ENCODE measurements around the gene ADAM15.

Gene ADAM15

GRCh38 chr1:155012026-155012546 is 39.0 kb upstream of the ADAM15 start:
- DNase-seq, result no peak

- DNase-seq, result no peak
Observed at GRCh38 chr1:155012776-155013602, 38.1 kb upstream of the ADAM15 start.

- peak; percentile 47 for DNase-seq
Observed at GRCh38 chr1:155013632-155014031, 37.5 kb upstream of the ADAM15 start.

DNA sequence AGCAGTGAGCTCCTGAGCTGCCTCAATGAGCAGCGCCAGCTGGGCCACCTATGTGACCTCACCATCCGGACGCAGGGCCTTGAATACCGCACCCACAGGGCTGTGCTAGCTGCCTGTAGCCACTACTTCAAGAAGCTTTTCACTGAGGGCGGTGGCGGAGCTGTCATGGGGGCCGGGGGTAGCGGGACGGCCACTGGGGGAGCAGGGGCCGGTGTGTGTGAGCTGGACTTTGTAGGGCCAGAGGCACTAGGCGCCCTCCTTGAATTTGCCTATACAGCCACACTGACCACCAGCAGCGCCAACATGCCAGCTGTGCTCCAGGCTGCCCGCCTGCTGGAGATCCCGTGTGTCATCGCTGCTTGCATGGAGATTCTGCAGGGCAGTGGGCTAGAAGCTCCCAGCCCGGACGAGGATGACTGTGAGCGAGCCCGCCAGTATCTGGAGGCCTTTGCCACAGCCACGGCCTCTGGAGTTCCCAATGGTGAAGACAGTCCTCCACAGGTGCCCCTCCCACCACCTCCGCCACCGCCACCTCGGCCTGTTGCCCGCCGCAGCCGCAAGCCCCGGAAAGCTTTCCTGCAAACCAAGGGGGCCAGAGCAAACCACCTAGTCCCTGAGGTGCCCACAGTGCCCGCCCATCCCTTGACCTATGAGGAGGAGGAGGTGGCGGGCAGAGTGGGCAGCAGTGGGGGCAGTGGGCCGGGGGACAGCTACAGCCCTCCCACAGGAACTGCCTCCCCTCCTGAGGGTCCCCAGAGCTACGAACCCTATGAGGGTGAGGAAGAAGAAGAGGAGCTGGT is 36.2 kb upstream of the ADAM15 start:
- DNase-seq, result no peak

DNA sequence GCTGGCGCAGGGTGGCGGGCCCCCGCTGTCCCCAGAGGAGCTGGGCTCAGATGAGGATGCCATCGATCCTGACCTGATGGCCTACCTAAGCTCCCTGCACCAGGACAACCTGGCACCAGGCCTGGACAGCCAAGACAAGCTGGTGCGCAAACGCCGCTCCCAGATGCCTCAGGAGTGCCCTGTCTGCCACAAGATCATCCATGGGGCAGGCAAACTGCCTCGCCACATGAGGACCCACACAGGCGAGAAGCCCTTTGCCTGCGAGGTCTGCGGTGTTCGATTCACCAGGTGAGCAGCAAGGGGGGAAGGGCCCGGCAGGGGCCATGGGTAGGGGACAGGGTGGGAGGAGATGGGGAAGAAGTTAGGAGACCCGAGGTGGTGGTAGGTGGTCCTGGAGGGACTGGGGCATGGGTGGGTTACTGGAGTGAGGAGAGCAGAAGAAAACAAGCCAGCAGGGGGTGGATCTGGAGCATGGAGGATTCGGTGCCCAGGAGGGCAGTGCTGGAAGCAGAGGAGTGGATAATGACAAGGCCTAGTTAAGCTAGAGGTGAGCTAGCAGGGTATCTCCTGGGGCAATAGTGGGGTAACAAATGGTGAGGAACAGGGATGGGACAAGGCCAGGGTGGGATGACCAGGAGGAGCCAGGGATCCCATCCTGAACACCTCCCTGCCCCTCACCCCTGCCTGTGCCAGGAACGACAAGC is 35.4 kb upstream of the ADAM15 start:
- DNase-seq, result no peak

DNA sequence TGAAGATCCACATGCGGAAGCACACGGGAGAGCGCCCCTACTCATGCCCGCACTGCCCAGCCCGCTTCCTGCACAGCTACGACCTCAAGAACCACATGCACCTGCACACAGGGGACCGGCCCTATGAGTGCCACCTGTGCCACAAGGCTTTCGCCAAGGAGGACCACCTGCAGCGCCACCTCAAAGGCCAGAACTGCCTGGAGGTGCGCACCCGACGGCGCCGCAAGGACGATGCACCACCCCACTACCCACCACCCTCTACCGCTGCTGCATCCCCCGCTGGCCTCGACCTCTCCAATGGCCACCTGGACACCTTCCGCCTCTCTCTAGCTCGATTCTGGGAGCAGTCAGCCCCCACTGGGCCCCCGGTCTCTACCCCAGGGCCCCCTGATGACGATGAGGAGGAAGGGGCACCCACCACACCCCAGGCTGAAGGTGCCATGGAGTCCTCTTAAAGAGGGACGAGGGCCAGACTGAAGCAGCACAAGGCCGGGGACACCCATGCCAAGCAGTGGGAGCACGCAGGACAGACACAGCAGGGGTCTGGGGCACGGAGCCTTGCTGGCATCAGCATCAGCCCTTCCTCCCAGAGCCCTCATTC is 34.8 kb upstream of the ADAM15 start:
- no peak for DNase-seq

GRCh38 chr1:155017041-155017945 is 33.8 kb upstream of the ADAM15 start:
- peak; percentile 88 for DNase-seq

DNA sequence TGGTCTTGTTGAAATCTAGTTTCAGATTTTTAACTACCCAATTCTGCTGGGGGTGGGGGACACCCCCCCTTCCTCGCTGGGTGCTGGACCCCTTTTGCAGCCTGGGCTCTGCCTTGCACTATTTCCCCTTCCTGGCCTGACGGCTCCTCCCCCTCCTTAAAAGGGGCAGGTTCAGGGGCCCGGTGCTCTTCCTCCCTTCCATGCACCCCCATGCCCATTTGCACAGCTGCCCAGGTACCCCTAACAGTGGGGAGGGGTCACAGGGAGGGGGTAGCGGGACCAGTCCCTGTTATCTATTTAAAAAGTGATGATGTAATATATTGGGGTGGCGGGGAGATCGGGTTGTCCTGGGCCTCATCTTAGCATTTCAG is 33.2 kb upstream of the ADAM15 start:
- no peak for DNase-seq

DNA sequence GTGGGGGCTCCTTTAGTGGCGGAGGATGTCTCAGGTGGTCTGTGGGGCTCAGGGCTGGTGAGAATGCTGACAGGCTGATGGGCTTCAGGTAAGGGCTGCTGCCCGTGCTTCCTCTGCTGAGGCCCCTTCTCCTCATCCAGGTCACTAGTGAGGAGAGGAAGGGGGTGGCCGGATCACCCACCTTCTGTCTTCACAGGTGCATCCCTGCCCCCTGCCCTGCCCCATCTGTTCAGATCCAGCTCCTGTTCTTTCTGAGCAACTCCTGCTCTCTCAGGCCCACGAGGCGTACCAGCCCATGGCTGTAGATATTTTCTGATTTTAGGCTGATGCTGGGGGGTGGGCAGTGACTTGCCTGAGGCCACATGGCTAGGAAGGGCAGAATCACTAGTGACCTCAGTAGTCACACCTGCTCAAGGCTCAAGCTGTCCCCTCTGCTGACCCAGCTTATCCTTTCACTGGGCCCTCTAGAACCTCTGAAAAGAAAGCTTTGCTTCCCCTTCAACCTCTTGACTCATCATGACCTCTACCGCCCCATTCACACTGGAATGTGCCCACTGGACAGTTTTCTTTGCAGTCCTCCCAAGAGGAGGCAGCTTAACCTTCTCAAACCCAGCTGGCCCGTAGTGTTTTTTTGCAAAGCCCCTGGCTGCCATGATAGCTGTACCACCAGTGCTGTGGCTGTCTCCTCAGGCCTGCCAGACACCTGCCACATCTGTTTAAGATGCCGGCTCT is 32.3 kb upstream of the ADAM15 start:
- DNase-seq, result no peak

DNA sequence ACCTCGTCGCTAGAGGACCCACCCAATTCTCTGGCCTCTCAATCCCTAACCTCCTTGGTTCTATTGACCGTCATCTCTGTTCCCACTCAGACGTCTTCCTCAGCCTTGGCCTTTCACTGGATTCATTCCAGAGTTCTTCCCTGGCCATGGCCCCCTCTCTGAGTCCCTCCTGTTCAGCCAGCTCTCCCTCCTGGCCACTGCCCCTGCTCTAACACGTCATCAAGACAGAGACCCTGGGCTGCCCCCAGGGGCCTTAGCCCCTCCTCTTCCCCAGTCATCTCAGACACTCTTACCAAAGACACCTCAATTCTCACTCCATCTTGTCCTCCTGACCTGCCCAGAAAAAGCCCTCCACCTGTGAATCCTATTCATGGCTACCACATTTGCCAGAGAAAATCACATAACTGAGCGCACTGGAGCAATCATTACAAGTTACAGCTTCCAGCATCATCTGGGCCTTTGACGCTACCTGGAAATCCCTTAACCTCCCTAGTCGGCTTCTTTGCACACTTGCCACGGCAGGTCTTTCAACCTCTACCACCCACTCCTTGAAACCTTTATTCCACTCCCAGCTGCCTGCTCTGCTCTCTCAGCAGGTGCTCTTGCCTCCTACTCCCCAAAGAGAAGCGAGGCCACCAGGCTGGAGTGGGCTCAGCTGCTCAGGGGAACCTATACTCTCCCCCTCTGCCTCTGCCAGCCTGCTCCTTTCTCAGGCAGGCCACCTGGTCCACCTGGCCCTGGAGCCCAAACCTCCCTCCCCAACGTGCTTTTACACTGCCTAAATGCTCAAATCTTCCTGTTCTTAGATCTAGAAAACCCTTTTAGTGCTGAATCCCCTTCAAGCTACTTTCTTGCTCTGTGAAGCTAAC is 31.5 kb upstream of the ADAM15 start:
- no peak for DNase-seq

DNA sequence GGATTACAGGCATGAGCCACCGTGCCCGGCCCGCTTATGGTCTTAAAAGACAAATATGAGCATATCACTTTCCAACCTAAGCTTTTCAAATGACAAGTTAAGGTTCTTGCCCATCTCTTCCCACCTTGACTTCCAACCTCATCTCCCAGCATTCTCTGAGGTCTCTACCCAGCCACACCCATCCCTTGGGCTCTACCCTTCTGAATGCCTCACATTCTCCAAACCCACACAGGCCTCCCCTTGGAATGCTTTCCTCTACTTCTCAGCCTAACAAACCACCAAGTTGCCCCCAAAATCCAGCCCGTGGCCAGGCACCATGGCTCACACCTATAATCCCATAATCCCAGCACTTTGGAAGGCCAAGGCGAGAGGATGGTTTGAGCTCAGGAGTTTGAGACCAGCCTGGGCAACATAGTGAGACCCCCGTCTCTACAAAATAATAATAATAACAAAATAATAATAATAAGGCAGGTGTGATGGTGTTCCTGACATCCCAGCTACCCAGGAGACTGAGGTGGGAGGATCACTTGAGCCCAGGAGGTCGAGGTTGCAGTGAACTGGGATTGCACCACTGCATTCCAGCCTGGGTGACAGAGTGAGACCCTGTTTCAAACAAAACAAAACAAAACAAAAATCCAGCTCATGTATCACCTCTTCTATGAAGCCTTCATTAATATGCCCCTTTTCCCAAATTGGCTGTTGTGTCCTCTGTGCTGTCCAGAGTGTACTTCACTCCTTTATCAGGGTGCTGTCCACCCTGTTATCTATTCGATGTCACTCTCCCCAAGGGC is 28.8 kb upstream of the ADAM15 start:
- DNase-seq, result no peak

DNA sequence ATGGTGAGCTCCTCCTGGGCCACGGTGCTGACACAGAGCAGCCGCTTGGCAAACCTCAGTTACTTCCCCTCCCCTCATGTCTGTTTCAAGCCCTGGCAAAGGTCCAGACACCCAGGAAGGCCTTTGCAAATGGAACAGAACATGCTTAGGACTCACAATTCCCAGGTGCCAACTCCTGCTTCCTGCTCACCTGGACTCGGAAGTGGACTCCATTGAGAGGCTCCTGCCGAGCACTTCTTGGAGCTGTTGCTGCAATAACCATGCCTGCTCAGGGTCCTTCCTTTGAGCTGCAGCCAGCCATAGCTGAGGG is 28.2 kb upstream of the ADAM15 start:
- DNase-seq, result no peak

DNA sequence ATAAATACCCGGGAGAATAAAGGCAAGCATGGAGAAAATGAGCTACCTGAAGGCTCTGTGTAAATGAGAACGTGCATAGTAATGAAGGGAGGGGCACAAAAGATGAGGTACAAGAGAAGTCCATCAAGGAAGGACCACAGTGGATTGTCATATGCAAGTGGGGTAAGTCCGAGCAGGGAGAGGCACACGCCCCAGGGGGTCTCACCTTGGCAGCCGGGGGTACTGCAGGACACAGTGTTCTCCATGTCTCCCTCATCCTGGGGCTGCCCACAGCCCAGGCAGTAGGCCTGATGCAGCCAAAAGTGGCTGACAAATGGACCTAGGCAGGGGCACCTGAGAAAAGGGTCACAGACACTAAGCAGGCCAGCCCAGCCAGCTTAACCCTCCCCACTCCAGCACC is 27.5 kb upstream of the ADAM15 start:
- DNase-seq, result no peak

DNA sequence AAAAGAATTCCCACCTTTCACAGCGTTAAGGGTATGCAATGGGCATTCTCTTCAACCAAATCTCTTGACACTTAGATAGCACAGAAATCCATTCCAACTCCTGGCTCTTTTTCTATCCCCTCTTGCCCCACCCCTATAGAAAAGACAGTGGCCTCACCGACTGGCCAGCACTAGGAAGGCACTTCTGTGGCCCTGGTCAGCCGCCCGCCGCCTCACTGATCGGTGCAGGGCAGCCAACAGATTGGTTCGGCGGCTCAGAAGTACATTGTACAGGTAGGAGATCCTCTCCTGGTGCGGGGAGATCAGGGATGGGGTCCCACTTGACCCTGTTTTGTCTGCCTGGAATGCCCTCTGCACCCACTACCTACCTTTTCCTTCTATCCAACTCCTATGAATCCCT is 26.8 kb upstream of the ADAM15 start:
- no peak for DNase-seq

GRCh38 chr1:155026154-155026553 is 25.0 kb upstream of the ADAM15 start:
- no peak for DNase-seq

DNA sequence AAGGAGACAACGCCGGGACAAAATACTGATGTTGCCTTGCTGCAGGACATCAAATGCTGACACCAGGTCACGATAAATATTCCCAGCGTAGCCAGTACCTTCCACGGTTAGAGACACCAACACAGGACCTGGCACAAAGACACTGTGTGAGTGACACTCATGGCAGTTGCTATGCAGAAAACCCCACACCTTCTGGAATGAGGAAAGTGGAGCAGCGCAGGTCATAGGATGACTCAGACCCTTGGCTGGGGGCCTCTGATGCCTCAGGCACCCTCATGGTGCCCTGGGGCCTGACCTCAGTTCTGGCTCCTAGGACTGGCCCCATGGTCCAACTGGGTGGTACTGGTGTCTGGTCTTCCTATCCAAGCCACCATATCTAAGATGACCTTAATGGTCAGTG is 24.5 kb upstream of the ADAM15 start:
- no peak for DNase-seq

GRCh38 chr1:155029513-155030242 is 21.4 kb upstream of the ADAM15 start:
- DNase-seq, result no peak

- DNase-seq, result no peak
Observed at GRCh38 chr1:155030243-155030795, 20.8 kb upstream of the ADAM15 start.
